D721Med (cell line): ENCODE results near the gene ANKDD1B.

Experiments
- DNase-seq: peaks from one replicate; pipeline ENCODE4 v3.0.0; 2011; ENCODE audit warnings: low spot score; ENCODE audit not compliant: insufficient read length
- FAIRE-seq: peaks from 2 replicates; lab custom pipeline; 2011; peaks lifted over from hg19 to GRCh38; lab: Jason Lieb, UNC
- TF ChIP-seq, protein P1 (sequence below): IDR thresholded peaks from 2 replicates; pipeline ENCODE4 v1.5.1; 2012; ENCODE audit warnings: mild to moderate bottlenecking, control low read depth; ENCODE audit not compliant: insufficient read depth; ENCODE audit errors: missing control alignments

The ANKDD1B gene

DNA sequence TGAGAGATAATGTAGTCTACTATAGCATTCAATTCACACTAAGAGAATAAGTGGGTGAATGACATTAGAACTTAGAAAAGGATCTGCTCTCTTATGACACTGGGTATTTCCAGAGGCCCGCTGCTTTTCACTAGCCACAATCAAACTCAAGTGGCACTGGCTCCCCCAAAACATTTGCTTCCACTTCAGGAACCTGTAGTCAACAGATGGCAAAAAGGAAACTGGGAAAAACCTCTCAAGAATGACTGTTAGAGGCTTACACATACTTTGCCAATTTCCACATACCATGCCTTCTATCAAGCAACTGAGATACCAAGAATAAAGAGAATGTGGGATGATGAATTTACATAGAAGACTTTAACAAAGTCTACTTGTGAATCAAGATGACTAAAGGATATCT lies 94.8 kb downstream of the ANKDD1B start:
- DNase-seq, result no peak
- FAIRE-seq, result no peak
- TF ChIP-seq, protein P1, sequence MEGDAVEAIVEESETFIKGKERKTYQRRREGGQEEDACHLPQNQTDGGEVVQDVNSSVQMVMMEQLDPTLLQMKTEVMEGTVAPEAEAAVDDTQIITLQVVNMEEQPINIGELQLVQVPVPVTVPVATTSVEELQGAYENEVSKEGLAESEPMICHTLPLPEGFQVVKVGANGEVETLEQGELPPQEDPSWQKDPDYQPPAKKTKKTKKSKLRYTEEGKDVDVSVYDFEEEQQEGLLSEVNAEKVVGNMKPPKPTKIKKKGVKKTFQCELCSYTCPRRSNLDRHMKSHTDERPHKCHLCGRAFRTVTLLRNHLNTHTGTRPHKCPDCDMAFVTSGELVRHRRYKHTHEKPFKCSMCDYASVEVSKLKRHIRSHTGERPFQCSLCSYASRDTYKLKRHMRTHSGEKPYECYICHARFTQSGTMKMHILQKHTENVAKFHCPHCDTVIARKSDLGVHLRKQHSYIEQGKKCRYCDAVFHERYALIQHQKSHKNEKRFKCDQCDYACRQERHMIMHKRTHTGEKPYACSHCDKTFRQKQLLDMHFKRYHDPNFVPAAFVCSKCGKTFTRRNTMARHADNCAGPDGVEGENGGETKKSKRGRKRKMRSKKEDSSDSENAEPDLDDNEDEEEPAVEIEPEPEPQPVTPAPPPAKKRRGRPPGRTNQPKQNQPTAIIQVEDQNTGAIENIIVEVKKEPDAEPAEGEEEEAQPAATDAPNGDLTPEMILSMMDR, result no peak

DNA sequence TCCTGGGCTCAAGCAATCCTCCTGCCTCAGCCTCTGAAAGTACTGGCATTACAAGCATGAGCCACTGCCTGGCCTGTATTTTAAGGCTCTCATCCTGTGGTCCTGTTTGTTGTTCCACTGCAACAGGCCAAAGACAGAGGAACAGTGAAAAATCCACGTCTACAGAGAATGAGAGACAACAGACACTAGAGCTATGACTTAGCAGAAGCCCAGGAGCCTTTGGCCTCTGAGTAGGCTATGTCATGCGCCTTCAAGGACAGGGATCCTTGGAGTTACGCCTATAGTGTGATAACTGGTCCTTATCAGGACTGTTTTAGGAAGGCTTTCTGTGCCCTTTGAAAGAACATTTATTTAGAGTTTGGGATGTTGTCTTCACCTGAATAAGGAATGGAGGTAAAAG lies 95.5 kb downstream of the ANKDD1B start:
- DNase-seq, result no peak
- TF ChIP-seq, protein P1, result no peak
- no peak for FAIRE-seq

DNA sequence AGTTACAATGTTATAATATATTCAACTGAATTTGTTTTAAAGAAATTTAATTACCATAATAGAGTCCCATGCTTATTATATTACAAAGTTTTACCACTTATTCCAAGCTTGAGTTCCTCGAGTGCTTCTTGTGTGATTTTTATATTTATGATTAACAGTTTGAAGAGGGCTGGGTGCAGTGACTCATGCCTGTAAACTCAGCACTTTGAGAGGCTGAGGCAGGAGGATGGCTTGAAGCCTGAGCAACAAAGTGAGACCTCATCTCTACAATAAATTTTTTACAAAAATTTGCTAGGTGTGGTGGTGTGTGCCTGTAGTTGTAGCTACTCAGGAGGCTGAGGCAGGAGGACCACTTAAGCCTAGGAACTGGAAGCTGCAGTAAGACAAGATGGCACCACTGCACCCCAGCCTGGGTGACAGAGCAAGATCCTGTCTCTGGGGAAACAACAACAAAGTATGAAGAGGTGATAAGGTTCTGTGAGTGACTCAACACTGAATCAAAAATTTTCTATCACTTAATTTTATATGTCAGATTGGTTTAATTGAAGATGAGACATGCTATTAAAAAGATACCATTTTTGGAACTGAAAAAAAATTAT lies 96.8 kb downstream of the ANKDD1B start:
- DNase-seq (no peak), FAIRE-seq (no peak)
- TF ChIP-seq, protein P1, result no peak

DNA sequence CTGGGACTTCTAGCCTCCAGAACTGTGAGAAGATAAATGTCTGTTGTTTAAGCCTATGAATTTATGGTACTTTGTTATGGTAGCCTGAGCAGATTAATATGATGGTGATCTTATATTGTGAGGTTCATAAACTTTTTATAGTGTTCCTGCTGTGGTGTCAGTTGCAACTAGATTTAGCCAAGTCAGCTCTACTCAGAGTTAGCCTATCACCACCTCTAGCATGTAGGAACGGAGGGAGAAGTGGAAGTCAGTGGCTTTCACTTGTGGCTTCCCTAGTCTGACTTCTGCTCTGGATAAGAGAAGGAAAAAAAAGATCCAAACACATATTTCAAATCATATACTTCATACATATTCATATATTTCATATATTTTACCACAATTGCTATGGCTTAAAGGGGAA lies 99.4 kb downstream of the ANKDD1B start:
- FAIRE-seq, result no peak

DNA sequence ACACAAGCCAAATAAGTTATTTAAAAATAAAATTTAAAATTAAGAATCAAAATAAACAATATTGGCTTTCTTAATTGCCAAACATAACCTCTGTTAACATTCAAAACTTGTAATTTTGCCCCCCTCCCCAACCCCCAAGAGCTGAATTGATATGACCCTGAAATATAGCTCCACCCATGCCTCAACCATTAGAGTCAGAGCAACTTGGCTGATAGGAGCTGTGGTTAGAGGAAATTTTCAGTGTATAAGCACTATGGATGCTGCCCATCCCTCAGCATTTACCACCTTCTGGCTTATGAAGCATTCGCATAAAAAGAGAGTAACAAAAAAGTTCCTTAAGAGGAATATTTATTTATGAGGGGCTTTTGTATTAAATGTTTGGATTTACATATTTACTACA lies 99.9 kb downstream of the ANKDD1B start:
- TF ChIP-seq, protein P1, result no peak
- FAIRE-seq (no peak), DNase-seq (no peak)

More for the DNA sequence above, 99.4 kb downstream of the ANKDD1B start:
- TF ChIP-seq, protein P1, result no peak
- no peak for DNase-seq

DNA sequence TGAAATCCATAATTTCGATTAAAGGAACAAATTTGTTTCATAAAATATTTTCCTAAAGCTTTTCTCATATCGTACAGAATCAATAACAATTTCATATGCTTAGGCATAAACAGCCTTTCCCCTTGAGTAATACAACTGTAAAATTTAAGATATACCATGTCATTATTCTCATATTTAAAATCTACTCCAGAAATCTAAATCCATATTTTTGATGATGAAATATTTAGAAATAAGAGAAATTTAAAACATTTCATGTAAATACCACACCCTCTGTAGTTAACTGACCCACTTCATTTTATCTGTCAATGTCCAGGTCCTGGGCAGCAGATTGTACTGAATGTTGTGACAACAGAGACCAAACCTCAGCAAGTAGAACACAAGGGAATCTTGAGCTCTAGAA lies 100.8 kb downstream of the ANKDD1B start:
- TF ChIP-seq, protein P1, result no peak
- FAIRE-seq (no peak), DNase-seq (no peak)

DNA sequence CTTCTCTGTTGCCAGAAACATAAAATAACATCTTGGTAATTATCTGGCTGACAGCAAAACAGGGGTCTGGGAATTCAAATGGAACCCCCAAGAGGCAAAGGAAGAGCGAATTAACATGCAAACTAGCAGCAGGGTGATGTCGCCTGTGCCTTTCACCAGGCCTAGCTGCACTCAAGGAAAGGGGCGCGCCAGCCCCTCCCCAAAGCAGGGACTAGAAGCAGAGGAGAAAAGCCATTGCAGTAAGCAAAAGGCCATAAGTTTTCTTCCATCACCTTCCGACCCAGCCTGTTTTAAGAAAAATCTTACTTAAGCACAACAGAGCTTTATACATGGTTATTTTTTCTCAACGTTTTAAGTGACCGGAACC lies 105.4 kb downstream of the ANKDD1B start:
- TF ChIP-seq, protein P1, result no peak
- DNase-seq (no peak), FAIRE-seq (no peak)
